Hematopoietic multipotent progenitor cell treated with erythropoietin and hydrocortisone succinate and interleukin-3 and kit ligand, for 4 days (in vitro differentiated cells): Measurements from ENCODE around the gene GNPAT.
A peak's percentile ranks its signal among the peaks of the same experiment; 100 is the strongest.

Source experiments
- DNase-seq: peaks from one replicate; pipeline ENCODE4 v3.0.0-alpha.2; 2015

Gene GNPAT

GRCh38 chr1:231318568-231318967 lies 77.6 kb downstream of the GNPAT start:
- DNase-seq, result no peak

GRCh38 chr1:231319080-231319479 lies 78.1 kb downstream of the GNPAT start:
- no peak for DNase-seq

- DNase-seq, result peak; percentile 8
These were observed 82.0 kb downstream of the GNPAT start for GRCh38 chr1:231322880-231323530.

- no peak for DNase-seq
These were observed 83.6 kb downstream of the GNPAT start for GRCh38 chr1:231324660-231325059.

GRCh38 chr1:231326248-231326647 lies 85.2 kb downstream of the GNPAT start:
- no peak for DNase-seq
